Measurements from ENCODE around the gene KCNJ15.

Gene KCNJ15

DNA sequence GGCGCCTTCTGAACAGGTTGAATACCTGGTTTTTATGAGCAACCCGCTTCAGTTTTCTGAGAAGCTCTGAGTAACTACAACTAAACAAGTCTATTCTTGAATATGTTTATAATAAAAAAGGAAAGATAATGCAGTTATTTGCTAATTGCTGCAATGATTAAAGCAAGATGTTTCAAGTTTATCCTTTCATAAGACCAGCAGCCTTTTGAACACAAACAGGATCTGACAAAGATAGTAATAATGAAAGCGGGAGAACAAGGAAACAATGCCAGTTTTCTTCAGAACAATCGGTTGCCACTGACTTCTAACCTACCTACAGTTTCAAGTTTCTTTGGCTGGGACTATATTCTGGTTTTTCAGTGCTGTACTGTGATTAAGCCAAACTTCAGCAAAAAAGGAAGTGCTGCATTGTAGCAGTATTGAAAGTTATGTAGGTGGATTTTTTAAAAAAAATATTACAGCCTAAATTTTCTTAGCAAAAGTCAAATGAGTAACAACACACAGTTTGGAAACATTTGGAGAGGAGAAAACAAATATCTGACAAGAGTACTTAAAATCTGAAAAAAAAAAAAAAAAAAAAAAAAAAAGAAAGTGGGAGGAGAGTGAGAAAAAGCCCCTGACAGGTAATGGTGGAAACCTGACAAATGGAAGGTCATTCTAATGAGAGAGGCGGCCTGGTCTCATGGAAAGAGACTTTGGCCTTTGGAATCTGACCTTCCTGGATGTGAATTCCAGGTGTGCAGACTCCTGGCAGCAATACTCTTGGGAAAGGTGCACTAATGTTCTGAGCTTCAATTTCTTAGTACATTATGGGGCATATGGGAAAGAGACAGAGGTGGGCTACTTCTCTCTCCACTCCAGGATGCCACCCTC lies 11.4 kb downstream of the KCNJ15 start:
- DNase-seq (ENCODE audit: low read depth in 2 of 2), result no peak

DNA sequence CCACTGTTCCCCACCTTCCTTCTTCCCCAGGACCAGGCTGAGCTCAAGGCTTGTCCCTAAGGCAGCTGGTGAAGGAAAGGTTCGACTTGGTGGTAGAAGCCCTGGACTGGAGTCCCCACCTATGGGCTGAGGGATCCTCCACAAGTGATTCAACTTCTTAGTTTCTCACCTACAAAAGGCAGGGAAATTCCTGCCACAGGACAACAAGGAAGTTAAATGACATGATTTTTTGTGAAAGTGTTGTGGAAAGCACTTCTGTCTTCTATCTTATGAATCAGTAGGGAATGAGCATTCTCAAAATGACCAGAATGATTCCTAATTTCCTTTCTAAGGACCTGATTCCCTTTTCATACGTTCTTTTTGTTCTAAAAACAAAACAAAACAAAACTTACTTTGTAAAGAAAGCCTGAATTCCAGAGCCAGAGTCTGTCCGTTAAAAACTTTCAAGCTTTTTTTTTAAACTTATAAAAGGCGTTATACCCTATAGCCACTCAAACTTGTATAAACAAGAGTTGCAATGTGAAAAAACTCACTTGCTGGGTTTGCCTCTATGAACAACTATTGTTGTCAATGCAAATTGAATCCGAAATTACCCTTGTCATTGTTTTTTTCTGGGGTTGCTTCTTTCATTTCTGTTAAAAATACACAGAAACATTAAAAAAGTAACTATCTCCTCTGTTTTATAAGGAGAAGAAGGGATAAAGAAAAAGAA lies 12.2 kb downstream of the KCNJ15 start:
- DNase-seq (ENCODE audit: low read depth in 2 of 2), result no peak

DNA sequence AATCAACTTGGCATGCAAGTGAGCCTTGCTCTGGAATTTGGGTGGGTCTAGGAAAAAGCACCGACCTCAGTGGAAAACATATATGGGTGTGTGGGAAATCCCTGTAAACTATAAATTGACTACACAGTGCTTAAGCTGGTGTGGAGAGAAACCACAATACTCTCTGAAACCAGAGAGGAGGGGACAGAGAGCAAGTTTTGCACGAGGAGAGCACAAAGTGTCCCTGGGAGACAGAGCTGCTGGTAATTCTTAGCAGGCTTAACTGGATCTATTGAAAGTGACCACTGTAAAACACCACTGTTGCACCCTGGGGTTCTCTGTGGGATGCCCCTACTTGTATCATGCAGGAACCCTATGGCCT lies 12.8 kb downstream of the KCNJ15 start:
- DNase-seq (ENCODE audit: low read depth in 2 of 2), result no peak

DNA sequence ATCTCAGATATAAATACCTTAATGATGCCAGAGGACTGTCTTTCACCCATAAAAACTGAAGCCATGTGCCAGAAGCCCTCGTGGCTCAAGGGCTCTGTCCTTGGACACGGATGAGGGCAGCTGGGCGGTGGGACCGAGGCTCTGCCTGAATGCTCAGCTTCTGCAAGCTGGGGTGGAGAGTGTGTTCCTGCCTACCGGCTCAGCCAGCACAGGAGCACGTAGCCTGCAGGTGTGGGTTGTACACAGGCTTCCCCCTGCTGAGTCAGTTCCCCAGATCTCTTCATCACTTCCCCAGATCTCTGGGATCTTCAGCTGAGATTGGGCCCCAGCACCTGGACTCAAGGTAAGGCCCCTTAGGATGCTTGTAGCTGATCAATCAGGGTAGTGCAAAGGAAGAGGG lies 15.4 kb downstream of the KCNJ15 start:
- no peak for DNase-seq (ENCODE audit: low read depth in 2 of 2)

DNA sequence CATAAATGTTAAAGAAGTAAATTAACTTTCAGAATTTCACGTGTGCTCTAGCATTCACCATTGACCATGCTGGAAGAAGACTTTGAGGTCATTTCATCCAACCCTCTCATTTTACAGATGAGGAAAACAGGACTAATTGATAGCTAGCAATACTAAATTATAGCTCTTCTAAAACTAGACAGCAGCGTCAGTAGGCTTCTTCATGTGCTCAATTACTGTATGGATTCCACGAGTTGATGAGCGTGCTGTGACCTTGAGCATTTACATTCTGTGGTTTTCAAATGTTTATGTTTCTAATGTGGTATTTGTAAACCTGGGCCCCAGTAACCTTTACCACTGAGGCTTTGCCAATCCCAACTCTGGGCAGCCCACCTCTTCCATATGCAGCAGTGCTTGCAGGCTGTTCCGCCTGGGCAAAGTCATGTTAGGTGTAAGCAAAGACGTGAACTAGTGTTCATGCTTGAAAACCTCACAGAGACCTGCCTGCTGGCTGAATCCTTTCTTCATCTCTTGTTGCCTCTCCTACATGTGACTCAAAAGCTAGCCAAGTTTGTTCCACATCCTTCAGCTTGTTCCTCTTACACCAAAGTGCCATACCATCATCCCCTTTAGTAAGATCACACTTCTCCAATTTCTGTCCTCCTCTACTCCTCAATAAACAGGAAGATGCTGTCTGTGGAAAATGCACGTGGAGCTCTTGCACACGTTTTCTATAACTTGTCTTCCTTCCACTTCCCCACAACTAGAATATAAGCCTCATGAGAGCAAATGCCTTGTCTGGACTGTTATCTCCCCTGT lies 17.2 kb downstream of the KCNJ15 start:
- DNase-seq (ENCODE audit: low read depth in 2 of 2), result no peak

DNA sequence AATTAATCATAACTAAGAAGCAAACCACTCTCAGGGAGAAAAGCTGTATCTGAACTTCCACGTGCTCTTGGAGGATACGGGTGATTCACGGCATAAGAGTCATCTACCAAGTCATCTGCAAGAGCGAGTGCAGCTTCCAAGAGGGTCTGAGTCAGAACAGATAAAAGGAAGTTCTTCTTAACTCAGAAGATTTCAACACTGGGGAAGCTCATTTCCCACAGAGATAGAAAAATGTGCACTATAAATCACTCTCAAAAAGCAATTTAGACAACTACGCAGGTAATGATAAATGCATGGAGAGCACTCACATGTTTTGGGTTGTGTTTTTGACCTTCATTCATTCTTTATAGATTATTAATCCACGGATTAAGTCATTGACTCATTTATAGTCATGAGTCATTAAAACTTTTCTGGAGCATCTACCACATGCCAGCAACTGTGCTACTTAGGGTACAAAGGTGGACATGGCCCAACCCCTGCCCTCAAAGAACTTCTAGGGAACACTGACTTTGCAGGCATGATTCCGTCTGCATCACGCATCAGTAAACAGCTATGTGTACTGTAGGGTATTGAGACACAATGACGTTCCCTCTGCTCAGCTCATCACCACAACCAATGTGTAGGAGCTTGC lies 20.8 kb downstream of the KCNJ15 start:
- no peak for DNase-seq (ENCODE audit: low read depth in 2 of 2)

DNA sequence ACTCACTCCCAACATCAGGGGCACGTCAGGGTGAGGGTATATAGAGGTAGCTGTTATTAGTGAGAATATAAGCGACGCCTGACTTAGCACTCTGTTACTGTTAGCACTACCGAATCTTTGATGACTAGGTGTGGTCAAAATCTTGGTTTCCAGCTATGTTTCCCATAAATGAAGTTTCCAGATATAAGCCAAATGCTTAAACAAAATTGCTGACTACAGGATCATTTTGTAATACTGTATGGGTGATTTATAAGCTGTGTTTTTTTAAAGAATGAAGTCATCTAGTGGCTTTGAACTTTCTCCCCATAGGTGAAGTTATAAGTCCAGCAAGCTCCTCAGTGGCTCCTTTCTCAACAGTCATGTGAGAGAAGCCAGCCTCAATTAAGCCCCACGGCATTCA lies 23.7 kb downstream of the KCNJ15 start:
- DNase-seq (ENCODE audit: low read depth in 2 of 2), result no peak

DNA sequence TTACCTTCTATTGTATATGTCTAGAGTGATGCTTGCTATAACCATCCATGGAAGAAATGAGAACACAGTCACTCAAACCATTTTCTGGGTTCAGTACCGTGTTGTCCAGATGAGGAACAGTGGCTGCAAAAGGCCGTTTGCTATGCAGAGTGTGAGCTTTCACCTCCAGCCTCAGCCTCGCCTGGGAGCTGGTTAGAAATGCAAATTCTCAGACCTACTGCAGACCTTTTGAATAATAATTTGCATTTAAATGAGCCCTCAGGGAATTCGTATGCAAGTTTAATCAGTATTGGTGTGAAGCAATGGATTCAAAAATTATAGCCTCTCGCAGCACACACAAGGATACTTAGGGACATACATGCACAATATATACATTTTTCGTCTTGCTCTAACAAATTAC lies 24.1 kb downstream of the KCNJ15 start:
- DNase-seq (ENCODE audit: low read depth in 2 of 2), result no peak

DNA sequence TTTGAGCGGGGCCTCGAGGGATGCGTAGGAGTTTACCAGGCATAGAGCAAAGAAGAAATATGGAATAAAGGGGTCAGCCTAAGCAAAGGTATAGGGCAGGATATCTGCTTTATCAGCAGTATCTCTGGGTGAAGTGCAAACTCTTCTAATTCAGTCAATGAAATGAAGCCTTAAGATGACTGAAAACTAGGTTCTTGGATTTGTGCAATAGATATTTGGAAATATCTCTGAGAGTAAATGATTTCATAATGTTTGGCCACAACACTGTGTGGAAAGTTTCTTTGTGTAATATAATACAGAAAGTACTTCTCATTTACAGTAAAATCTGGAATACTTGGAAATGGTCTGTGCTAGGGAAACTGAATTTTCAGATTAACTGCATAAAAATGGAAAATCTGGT lies 26.1 kb downstream of the KCNJ15 start:
- no peak for DNase-seq (ENCODE audit: low read depth in 2 of 2)

DNA sequence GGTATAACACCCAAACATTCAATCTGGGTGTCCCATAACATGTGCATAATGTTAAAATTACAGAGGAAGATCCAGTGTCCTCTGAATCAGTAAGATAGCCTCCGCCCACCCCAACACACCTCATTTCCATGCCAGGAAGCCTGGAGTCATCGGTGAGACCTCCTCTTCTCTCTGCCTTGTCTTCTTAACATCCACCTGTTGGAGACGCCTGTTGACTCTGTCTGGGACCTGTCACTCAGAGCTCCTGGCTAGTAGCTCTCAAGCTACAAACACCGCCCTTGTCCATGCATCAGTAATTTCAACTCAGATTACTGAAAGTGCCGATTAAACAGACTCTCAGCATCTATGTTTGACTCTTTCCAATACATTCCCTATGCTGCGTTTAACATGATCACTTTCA lies 27.4 kb downstream of the KCNJ15 start:
- DNase-seq (ENCODE audit: low read depth in 2 of 2), result no peak

DNA sequence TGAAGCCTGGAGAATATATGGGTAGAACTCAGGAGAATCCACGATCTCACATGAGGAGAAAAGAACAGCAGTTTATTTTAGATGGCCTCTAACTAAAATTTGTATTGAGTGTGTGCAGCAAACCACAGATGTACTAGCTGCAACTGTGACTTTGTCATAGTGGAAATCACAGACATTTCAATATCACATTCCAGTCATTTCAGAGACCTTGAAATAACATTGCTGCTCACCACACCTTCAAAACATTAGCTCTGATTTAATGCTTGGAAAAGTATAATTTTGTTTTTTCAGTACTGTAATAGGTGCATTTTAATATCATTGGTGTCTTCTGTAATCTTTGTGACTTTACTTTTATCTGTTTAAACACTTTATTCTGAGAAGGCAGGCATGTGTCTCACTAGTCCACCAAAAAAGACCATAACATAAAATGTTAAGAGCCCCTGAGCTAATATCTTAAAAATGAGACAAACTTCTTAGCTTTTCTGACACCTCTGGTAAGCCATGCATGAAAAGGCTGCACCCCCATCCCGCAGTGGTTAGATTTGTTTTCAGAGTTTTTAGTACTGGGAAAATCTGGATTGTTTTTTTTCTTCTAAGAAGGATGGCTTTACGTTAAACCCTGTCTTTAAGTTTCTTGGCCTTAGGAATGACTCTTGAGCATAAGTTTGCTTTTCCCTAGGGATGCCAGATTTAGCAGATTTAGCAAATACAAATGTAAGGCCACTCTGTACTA lies 30.1 kb downstream of the KCNJ15 start:
- no peak for DNase-seq (ENCODE audit: low read depth in 2 of 2)

DNA sequence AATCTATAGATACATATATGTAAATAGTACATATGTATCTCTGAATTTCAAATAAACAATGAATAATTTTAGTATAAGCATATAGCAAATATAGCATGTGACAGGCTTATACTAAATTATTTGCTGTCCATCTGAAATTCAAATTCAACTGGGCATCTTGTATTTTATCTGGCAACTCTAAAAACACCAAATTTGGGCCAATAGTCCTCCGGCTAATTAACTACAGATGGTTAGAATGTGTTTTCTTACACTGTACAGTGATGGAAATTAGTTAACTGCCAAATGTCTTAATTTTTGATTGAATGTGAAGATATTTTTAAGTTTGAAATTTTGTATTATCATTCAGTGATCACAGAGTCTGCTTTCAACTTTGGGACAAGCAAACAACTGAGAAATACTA lies 30.7 kb downstream of the KCNJ15 start:
- no peak for DNase-seq (ENCODE audit: low read depth in 2 of 2)

DNA sequence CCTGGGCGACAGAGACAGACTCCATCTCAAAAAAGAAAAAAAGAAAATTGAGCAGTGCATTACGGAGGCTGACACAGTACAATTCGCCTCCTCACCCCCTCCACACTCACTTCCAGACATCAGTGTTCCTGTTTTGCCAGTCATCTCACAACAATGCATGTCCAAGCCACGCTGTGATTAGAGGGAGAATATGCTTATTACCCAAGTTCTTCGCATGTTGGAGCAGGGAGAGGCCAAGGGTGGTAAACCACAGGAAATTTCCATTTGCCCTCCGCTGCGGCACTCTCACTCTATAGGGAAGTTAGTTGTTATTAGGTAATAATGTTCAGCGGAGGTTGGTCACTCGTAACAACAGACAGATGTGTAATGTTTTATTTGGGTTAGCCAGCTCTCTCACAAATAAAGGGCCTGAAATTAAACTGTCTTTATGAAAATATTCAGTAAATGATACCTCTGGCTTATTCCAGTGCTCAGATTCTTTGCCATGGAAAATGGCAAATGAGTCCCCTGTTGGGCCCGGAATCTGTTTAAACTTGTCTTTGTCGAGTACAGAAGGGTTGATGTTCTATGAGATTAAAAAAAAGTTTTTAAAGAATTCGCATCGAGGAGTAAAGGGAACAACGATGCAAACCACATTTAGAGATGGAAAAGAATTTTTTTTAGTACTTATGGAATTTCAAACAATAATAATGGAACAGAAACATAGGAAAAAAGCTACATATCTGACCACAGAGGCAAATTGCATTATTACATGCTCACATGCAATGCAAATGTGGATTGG lies 33.1 kb downstream of the KCNJ15 start:
- no peak for DNase-seq (ENCODE audit: low read depth in 2 of 2)

DNA sequence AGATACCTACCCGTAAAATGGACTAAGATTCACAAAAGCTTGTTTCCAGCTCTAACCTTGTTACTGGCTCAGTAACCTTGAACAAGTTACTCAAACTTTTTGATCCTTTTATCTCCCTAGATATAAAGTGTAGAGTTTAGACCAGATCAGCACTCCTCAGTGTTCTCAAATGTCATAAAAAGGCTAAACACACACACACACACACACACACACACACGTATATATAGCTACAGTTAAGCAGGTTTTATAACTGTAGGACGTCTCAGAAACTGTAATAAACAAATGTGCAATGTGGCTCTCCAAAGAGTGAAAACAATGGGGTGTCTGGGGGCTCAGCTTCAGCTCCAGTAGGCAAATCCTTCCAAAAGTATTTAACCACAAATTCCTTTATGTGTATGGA lies 34.0 kb downstream of the KCNJ15 start:
- DNase-seq (ENCODE audit: low read depth in 2 of 2), result no peak

DNA sequence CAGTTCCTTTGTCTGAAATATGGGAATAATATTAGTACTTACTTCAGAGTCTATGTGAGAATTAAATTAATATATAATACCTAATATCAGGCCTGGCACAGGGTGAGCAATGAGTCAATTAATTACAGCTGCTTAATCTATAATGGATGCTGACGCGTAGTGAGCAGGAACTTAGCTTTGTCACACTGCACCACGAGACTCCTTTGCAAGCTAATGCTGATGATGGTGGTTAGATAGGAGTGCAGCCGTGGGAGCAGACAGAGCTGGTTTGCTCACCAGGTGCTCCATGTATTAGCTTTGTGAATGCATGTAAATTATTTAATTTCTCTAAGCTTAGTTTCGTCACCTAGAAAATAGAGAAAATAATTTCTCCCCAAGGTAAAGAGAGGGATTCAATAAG lies 35.1 kb downstream of the KCNJ15 start:
- no peak for DNase-seq (ENCODE audit: low read depth in 2 of 2)

DNA sequence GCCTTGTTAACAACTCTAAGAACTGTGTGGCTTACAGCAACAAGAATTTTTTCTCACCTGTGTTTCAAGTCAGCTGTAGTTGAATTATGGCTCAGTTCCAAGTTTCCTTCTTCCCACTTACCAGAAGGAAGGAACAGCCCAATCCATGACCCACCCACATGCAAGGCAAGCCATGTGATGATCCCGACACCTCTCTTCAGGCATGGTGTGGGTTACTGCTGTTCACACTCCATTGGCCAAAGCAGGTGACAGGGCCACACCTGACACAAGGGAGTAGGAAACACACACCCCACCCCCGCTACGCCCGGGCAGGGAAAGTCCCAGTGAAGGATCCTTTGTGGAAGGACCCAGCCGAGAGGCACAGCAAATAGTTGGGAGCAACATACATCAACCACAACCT lies 36.3 kb downstream of the KCNJ15 start:
- no peak for DNase-seq (ENCODE audit: low read depth in 2 of 2)

DNA sequence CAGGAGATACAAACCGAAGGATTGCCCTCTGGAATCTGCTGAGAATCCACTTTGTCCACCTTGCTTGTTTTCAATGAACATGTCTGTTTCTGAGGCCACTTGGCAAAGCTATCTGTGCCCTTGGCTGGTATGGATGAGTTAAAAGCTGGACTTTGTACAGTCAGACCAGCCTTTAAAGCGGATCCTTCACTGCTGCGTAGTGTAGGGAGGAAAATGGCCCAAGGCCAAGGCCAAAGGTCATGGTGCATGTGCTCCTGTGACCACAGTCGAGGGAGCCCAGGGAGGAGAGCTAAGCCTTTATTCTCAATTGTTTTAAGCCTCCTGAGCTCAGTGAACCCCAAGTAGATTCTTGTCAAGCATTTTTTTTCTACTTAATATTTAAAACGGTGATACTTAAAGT lies 37.0 kb downstream of the KCNJ15 start:
- no peak for DNase-seq (ENCODE audit: low read depth in 2 of 2)

DNA sequence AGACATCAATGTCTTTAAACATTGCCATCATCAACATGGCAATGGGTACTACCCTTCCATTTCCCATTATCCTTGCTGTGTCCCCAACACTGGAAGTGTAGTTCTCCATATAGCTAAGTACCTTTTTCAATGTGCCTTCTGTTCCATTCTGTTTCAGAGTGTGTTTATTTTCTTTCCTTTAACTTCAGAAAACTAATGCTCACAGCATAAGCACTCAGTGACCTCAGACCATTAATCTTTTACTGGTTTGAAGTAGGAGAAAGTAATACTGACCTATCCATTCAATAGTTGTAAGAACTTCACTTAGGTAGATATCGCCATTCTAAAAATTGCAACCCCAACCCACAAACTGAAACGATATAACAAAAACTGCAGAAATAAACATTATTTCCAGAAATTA lies 37.8 kb downstream of the KCNJ15 start:
- no peak for DNase-seq (ENCODE audit: low read depth in 2 of 2)

DNA sequence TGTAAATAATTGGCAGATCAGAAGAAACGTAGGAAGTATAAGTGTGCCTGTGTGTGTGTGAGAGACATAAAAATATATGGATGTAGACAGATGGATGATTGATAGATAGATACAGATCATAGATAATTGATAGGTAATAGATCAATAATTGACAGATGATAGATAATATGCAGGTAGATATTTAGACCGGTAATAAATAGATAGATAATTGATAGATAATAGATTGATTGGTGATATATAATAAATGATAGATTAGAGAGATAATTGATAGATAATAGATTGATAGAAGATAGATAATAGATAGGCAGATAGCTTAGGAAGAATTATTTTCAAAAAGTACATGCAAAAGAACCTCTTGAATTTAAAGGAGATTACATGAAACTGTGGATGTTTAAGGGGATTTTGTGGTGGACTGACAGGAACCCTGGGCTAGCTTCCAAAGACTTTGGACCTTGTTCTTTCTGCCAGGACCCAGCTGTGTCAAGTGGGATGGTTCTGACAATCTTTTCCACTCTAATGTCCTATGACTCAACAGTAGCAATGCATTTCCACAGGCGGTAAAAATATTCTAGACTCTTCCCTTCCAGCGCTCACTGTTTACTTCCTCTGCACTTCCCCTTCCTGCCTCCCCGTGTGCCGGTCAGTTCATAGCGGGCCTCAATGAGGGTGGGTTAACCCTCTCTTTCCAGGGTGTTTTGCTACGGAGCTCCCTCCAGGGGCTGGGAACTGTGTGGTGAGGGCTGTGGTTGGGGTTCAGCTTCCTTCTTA lies 39.4 kb downstream of the KCNJ15 start:
- DNase-seq (ENCODE audit: low read depth in 2 of 2), result no peak

DNA sequence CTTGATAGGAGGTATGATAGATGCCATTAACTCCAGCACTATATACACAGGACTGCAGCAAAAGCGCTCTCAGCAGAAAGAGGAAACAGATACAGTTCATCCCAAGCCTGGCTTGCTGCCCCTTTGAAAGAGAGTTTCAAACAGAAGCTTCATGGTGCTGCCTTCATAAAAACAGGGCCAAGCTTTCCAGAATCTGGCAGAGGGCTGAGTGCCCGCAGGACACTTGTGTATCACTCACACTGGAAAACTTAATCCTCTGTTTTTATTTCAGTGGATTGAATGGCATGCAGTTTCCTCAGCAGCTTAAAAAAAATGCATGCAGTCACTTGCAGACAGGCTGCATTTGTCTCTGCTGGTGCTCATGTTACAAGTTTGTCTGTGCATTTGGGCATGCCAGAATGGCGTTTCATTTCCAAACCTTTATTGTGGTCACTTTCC lies 40.4 kb downstream of the KCNJ15 start:
- no peak for DNase-seq (ENCODE audit: low read depth in 2 of 2)
